HS-27A (cell line): ENCODE results near the gene ADM2.
"Not testable (repeated sequence)": the region's sequence is repeated elsewhere in the genome, so short reads cannot be mapped to it uniquely, and the experiment has no call there.

Source experiments
- DNase-seq: peaks from one replicate; pipeline ENCODE4 v3.0.0-alpha.2; 2012; ENCODE audit warnings: low read depth, missing footprints

The ADM2 gene

GRCh38 chr22:50506611-50507420, 25.5 kb downstream of the ADM2 start:
- no peak for DNase-seq

- no peak for DNase-seq
These were observed 26.2 kb downstream of the ADM2 start, which contains the start of gene LMF2 for GRCh38 chr22:50507421-50507990. Gene LMF2 (minus strand): TSS chr22:50507702. CDS start chr22:50507675, 27 bp downstream.

GRCh38 chr22:50507991-50508884, 26.9 kb downstream of the ADM2 start, which contains the start of gene NCAPH2:
Gene NCAPH2 (plus strand): TSS chr22:50508224. CDS start chr22:50508338, 114 bp downstream.
- DNase-seq, result peak; percentile 89

- no peak for DNase-seq
These were observed 27.6 kb downstream of the ADM2 start for GRCh38 chr22:50508897-50509296.

GRCh38 chr22:50513175-50513574, 31.8 kb downstream of the ADM2 start:
- DNase-seq, result no peak

- no peak for DNase-seq
These were observed 34.7 kb downstream of the ADM2 start for GRCh38 chr22:50516068-50516467.

- no peak for DNase-seq
These were observed 35.5 kb downstream of the ADM2 start for GRCh38 chr22:50516891-50517290.

- no peak for DNase-seq
These were observed 36.3 kb downstream of the ADM2 start for GRCh38 chr22:50517495-50518260.

- no peak for DNase-seq
These were observed 37.3 kb downstream of the ADM2 start for GRCh38 chr22:50518606-50519005.

- DNase-seq, result no peak
These were observed 37.8 kb downstream of the ADM2 start for GRCh38 chr22:50519151-50519550.

- DNase-seq, result not testable (repeated sequence)
These were observed 38.8 kb downstream of the ADM2 start for GRCh38 chr22:50520184-50520583.

- DNase-seq, result no peak
These were observed 39.6 kb downstream of the ADM2 start for GRCh38 chr22:50520826-50521453.

GRCh38 chr22:50521710-50522109, 40.4 kb downstream of the ADM2 start:
- no peak for DNase-seq

GRCh38 chr22:50522208-50522805, 41.0 kb downstream of the ADM2 start:
- DNase-seq, result no peak

GRCh38 chr22:50522806-50523438, 41.6 kb downstream of the ADM2 start:
- no peak for DNase-seq

GRCh38 chr22:50523458-50523805, 42.1 kb downstream of the ADM2 start:
- no peak for DNase-seq

GRCh38 chr22:50523806-50524675, 42.7 kb downstream of the ADM2 start:
- no peak for DNase-seq

GRCh38 chr22:50524676-50525103, 43.3 kb downstream of the ADM2 start:
- DNase-seq, result no peak

- peak; percentile 79 for DNase-seq
These were observed 43.9 kb downstream of the ADM2 start, which contains the start of gene SCO2 for GRCh38 chr22:50525104-50525857. Gene SCO2 (minus strand): TSS chr22:50525598. CDS start chr22:50524411, 1,187 bp downstream.
